SK-N-SH (cell line): ENCODE data around the gene R3HDM2. TPM values are rescaled to one million over a fixed set of nuclear protein-coding genes. Genes with fewer than 3 reads are reported as not detected.

Experiments
- CTCF ChIA-PET: fragments of 300-600, 350-600 bp; formaldehyde crosslinking; extraction: SDS; loops from one replicate; lab custom pipeline; 2021; lab: Yijun Ruan, JAX
- POLR2A ChIA-PET: fragments of 350-600 bp; sonication (Branson Sonifier 250); formaldehyde crosslinking; extraction: SDS; loops from one replicate; lab custom pipeline; 2020; ENCODE audit warnings: antibody characterized with exemption, inconsistent platforms; lab: Yijun Ruan, JAX
- DNase-seq: peaks from one replicate; pipeline ENCODE4 v3.0.0; 2012
- H2AFZ ChIP-seq: fragments of 200-600 bp; sonication (generic); 2 replicates; pipeline ENCODE4 v1.8.1; 2016; ENCODE audit warnings: antibody characterized with exemption, mild to moderate bottlenecking, low read depth
- H3F3A ChIP-seq: fragments of 200-600 bp; sonication (generic); replicated peaks from 2 replicates; pipeline ENCODE3; 2016; ENCODE audit warnings: antibody characterized with exemption, mild to moderate bottlenecking; ENCODE audit not compliant: insufficient read depth
- H3K27ac ChIP-seq, 2 experiments: fragments of 200-500 bp in 1 of 2; fragments of 200-600 bp in 1 of 2; sonication (Bioruptor generic) in 1 of 2; sonication (generic), shearing (Covaris generic) in 1 of 2; 2 replicates each; pipeline versions ENCODE4 v1.5.1 to v1.6.1; 2014 to 2016; ENCODE audit warnings: low read depth in 2 of 2, inconsistent platforms in 1 of 2, low read length in 1 of 2, mild to moderate bottlenecking in 1 of 2, mixed read lengths in 1 of 2
- H3K27me3 ChIP-seq: fragments of 200-600 bp; sonication (generic), shearing (Covaris generic); 2 replicates; pipeline ENCODE4 v1.6.1; 2016; ENCODE audit warnings: mixed run types; ENCODE audit not compliant: insufficient read depth
- H3K36me3 ChIP-seq, 2 experiments: fragments of 200-500 bp in 1 of 2; fragments of 200-600 bp in 1 of 2; sonication (Bioruptor generic) in 1 of 2; sonication (generic) in 1 of 2; replicated peaks in 1 of 2; 2 replicates each; pipeline versions ENCODE3 to v1.5.1; 2014 to 2016; ENCODE audit warnings: low read length in 1 of 2, mild to moderate bottlenecking in 1 of 2; ENCODE audit not compliant: insufficient read depth in 2 of 2, control insufficient read depth in 1 of 2
- H3K4me1 ChIP-seq, 2 experiments: fragments of 200-500 bp in 1 of 2; fragments of 200-600 bp in 1 of 2; sonication (Bioruptor generic) in 1 of 2; sonication (generic), shearing (Covaris generic) in 1 of 2; 2 replicates each; pipeline versions ENCODE4 v1.5.1 to v1.6.1; 2014 to 2016; ENCODE audit warnings: low read depth in 1 of 2, low read length in 1 of 2, mixed run types in 1 of 2; ENCODE audit not compliant: insufficient read depth in 2 of 2, control insufficient read depth in 1 of 2
- H3K4me2 ChIP-seq: fragments of 200-600 bp; sonication (generic), shearing (Covaris generic); 2 replicates; pipeline ENCODE4 v1.6.1; 2017; ENCODE audit warnings: mixed run types
- H3K4me3 ChIP-seq, 2 experiments: fragments of 200-500 bp in 1 of 2; fragments of 200-600 bp in 1 of 2; sonication (Bioruptor generic) in 1 of 2; sonication (generic), shearing (Covaris generic) in 1 of 2; 2 replicates each; pipeline versions ENCODE4 v1.5.1 to v1.8.1; 2014 to 2016; ENCODE audit warnings: low read depth in 2 of 2, inconsistent platforms in 1 of 2, low read length in 1 of 2, mild to moderate bottlenecking in 1 of 2, mixed read lengths in 1 of 2, moderate library complexity in 1 of 2
- H3K79me2 ChIP-seq: fragments of 200-600 bp; sonication (generic); 2 replicates; pipeline ENCODE4 v1.8.1; 2017; ENCODE audit warnings: mild to moderate bottlenecking; ENCODE audit not compliant: insufficient read depth
- H3K9ac ChIP-seq: fragments of 200-600 bp; sonication (generic); 2 replicates; pipeline ENCODE4 v1.6.1; 2017; ENCODE audit warnings: mixed run types
- H3K9me2 ChIP-seq: fragments of 200-600 bp; sonication (generic); 2 replicates; pipeline ENCODE4 v1.6.1; 2017; ENCODE audit warnings: mixed run types
- H3K9me3 ChIP-seq: fragments of 200-600 bp; sonication (generic); 2 replicates; pipeline ENCODE4 v1.6.1; 2017; ENCODE audit warnings: mixed run types, mild to moderate bottlenecking, moderate library complexity
- H4K20me1 ChIP-seq: fragments of 200-600 bp; sonication (generic); 2 replicates; pipeline ENCODE4 v1.6.1; 2017; ENCODE audit warnings: mild to moderate bottlenecking, mixed run types; ENCODE audit not compliant: insufficient read depth
- CHD2 ChIP-seq: fragments of 150-350 bp; IDR thresholded peaks from 2 replicates; pipeline ENCODE4 v1.6.1; 2018; ENCODE audit warnings: low read length; ENCODE audit not compliant: partially characterized antibody
- ELF1 ChIP-seq: IDR thresholded peaks from 2 replicates; pipeline ENCODE4 v1.4.0; 2012
- EP300 ChIP-seq, 2 experiments: IDR thresholded peaks; 2 replicates each; pipeline versions ENCODE4 v1.4.0 to v1.6.1; 2012; ENCODE audit warnings: borderline replicate concordance in 1 of 2, low read depth in 1 of 2, low read length in 1 of 2
- EZH2phosphoT487 ChIP-seq: fragments of 200-600 bp; sonication (generic); IDR thresholded peaks from 2 replicates; pipeline ENCODE4 v1.6.1; 2017; ENCODE audit warnings: low read depth, mixed run types, mild to moderate bottlenecking, antibody characterized with exemption, moderate library complexity, borderline replicate concordance
- FOXJ3 ChIP-seq: sonication (generic); formaldehyde crosslinking; IDR thresholded peaks from 2 replicates; pipeline ENCODE4 v1.5.1; 2020; ENCODE audit warnings: mild to moderate bottlenecking, missing genetic modification reagents
- FOXM1 ChIP-seq: IDR thresholded peaks from 2 replicates; pipeline ENCODE4 v1.4.0; 2012; ENCODE audit warnings: low read depth, mild to moderate bottlenecking
- GATA2 ChIP-seq: sonication (generic); formaldehyde crosslinking; IDR thresholded peaks from 2 replicates; pipeline ENCODE4 v1.5.0; 2020; ENCODE audit warnings: mild to moderate bottlenecking, missing genetic modification reagents
- JUND ChIP-seq: IDR thresholded peaks from 2 replicates; pipeline ENCODE4 v1.4.0; 2012
- MEF2A ChIP-seq: IDR thresholded peaks from 2 replicates; pipeline ENCODE4 v1.4.0; 2012; ENCODE audit warnings: low read depth, borderline replicate concordance
- MXI1 ChIP-seq: IDR thresholded peaks from 2 replicates; pipeline ENCODE4 v1.6.1; 2012; ENCODE audit warnings: mild to moderate bottlenecking, low read depth, low read length, improper control_type of control experiment
- NRF1 ChIP-seq: IDR thresholded peaks from 2 replicates; pipeline ENCODE4 v1.6.1; 2012; ENCODE audit warnings: low read depth, mild to moderate bottlenecking, low read length
- RAD21 ChIP-seq: IDR thresholded peaks from 2 replicates; pipeline ENCODE4 v1.6.1; 2012; ENCODE audit warnings: mild to moderate bottlenecking, low read length
- RCOR1 ChIP-seq: fragments of 150-350 bp; IDR thresholded peaks from 2 replicates; pipeline ENCODE4 v1.6.1; 2017; ENCODE audit warnings: antibody characterized with exemption, low read length
- REST ChIP-seq: IDR thresholded peaks from 2 replicates; pipeline ENCODE4 v1.6.1; 2012; ENCODE audit warnings: mild to moderate bottlenecking, low read depth, low read length, moderate library complexity
- RXRA ChIP-seq: IDR thresholded peaks from 2 replicates; pipeline ENCODE4 v1.4.0; 2012; ENCODE audit warnings: low read depth, mild to moderate bottlenecking, borderline replicate concordance
- SIN3A ChIP-seq: IDR thresholded peaks from 2 replicates; pipeline ENCODE4 v1.6.1; 2012; ENCODE audit warnings: low read depth, mild to moderate bottlenecking, low read length, moderate library complexity, borderline replicate concordance
- SMC3 ChIP-seq: IDR thresholded peaks from 2 replicates; pipeline ENCODE4 v1.6.1; 2012; ENCODE audit warnings: low read depth, low read length, improper control_type of control experiment
- TAF1 ChIP-seq: IDR thresholded peaks from 2 replicates; pipeline ENCODE4 v1.6.1; 2012; ENCODE audit warnings: low read depth, mild to moderate bottlenecking, low read length, moderate library complexity, borderline replicate concordance
- USF1 ChIP-seq: IDR thresholded peaks from 2 replicates; pipeline ENCODE4 v1.4.0; 2012; ENCODE audit warnings: low read depth, borderline replicate concordance
- WGBS: methylation state at CpG from one replicate; pipeline ENCODE4 v1.1.6; 2017; ENCODE audit warnings: low lambda C conversion rate; 5-methylcytosine and 5-hydroxymethylcytosine counted together
- polyA plus RNA-seq, 3 experiments: library from polyadenylated mRNA; depleted of rRNA; stranded (reverse); fragments of >200 nt; gene quantifications; 2 replicates each; pipeline ENCODE4 v1.2.3, GENCODE V29; 2012
- TF ChIP-seq, protein P1 (sequence below): fragments of 150-350 bp; IDR thresholded peaks from 2 replicates; pipeline ENCODE4 v1.6.1; 2016; ENCODE audit warnings: mild to moderate bottlenecking, low read depth, low read length

The R3HDM2 gene
- polyA plus RNA-seq, 1 of the 3 experiments (the other 2 are of a cell fraction), result 23.1 TPM

DNA sequence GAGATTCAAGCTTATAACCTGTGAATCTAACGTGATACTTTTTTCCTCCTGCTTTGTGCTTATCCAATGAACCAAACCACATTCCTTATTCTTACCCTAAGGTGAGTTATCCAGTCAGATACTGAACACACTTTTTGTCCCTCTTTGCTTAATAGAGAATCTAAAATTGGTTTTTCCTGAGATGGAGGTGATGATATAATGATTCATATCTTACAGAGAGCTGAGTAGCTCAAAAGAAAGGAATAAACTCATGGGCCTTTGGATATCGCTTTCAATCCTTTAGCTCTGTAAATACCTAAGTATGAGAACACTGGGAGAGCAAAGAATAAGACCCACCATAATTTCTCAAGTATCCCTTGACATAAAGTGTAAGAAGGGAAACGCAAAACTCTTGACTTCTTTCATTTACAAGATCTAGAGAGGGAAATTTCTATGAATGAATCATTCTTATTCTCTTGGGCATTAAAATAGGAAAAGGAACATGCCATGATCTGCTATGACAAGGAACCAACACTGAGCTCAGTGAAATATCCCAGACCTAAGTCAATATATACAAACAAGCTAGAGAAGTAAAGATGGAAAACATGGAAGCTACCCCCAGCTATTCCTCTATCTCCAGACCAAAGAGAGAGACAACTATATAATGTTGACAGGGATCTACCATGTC is 98.1 kb downstream of the R3HDM2 start:
- H3K9ac ChIP-seq, result no peak overlapping the region
- H3K9me2 ChIP-seq, result no peaks in the 10 kb centered on the region
- peaks cover 0 to 11% of the 10 kb centered on the region in 2 experiments for H3K36me3 ChIP-seq
- peaks cover 3% of the 10 kb centered on the region for H3F3A ChIP-seq
- H3K27me3 ChIP-seq, result no peaks in the 10 kb centered on the region
- no peak for TF ChIP-seq GATA2 (CRISPR knock-in tag)
- TF ChIP-seq MEF2A, result no peak
- TF ChIP-seq SMC3, result no peak
- no peak for TF ChIP-seq NRF1
- TF ChIP-seq RCOR1, result no peak
- TF ChIP-seq ELF1, result no peak
- TF ChIP-seq FOXJ3, result no peak
- no peak for TF ChIP-seq USF1
- TF ChIP-seq CHD2, result no peak
- TF ChIP-seq EZH2phosphoT487, result no peak
- TF ChIP-seq FOXM1, result no peak
- no peak for TF ChIP-seq MXI1
- no peak for TF ChIP-seq TAF1
- TF ChIP-seq, protein P1, sequence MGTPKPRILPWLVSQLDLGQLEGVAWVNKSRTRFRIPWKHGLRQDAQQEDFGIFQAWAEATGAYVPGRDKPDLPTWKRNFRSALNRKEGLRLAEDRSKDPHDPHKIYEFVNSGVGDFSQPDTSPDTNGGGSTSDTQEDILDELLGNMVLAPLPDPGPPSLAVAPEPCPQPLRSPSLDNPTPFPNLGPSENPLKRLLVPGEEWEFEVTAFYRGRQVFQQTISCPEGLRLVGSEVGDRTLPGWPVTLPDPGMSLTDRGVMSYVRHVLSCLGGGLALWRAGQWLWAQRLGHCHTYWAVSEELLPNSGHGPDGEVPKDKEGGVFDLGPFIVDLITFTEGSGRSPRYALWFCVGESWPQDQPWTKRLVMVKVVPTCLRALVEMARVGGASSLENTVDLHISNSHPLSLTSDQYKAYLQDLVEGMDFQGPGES, result no peak
- TF ChIP-seq RAD21, result no peak
- TF ChIP-seq JUND, result no peak
- TF ChIP-seq RXRA, result no peak
- no peak for TF ChIP-seq EP300 (IDR thresholded peaks at IDR 0.05; ENCODE audit: borderline replicate concordance in 1 of 2, low read depth in 1 of 2, low read length in 1 of 2)
- TF ChIP-seq SIN3A, result no peak
- no peak for TF ChIP-seq REST
- H3K4me1 ChIP-seq, result 0 out of 4 replicates have a peak, but pooled peaks cover 0 to 5% of the 10 kb centered on the region in 2 experiments
- WGBS, result 93% methylated on average over 3 of the region's 3 CpGs
- H3K79me2 ChIP-seq, result peaks cover 5% of the 10 kb centered on the region; the same call in 1 of the 2 replicates
- CTCF ChIA-PET, result interaction anchor here (0.7 to 1.7 kb wide), 6 partner anchors 8 to 126 kb away, joined by 3 to 5 read pairs (median 4); partner anchors contain the start of gene GLI1
- H3K4me2 ChIP-seq, result no peak overlapping the region
- no peak for DNase-seq
- POLR2A ChIA-PET, result interaction anchor here (0.6 kb wide), 1 partner anchor 362 kb away, joined by 3 read pairs; no protein-coding TSS in a partner anchor
- no peak overlapping the region for H2AFZ ChIP-seq
- H3K27ac ChIP-seq, result peak overlapping the region in 1 of 2 experiments; percentile 29; a peak in 1 of 4 replicates
- no peaks in the 10 kb centered on the region for H3K9me3 ChIP-seq
- H4K20me1 ChIP-seq, result no peaks in the 10 kb centered on the region
- no peak overlapping the region for H3K4me3 ChIP-seq
